GM21526 (cell line): ENCODE data around the gene TAS2R16.
"Not testable (repeated sequence)": the region's sequence is repeated elsewhere in the genome, so short reads cannot be mapped to it uniquely, and the experiment has no call there.

Experiments used
- ATAC-seq: cut with Tn5 transposase; IDR thresholded peaks from one replicate; pipeline ENCODE4 v1.9.1; 2021; ENCODE audit warnings: moderate library complexity; ENCODE audit not compliant: unreplicated experiment, low FRiP score

The TAS2R16 gene

DNA sequence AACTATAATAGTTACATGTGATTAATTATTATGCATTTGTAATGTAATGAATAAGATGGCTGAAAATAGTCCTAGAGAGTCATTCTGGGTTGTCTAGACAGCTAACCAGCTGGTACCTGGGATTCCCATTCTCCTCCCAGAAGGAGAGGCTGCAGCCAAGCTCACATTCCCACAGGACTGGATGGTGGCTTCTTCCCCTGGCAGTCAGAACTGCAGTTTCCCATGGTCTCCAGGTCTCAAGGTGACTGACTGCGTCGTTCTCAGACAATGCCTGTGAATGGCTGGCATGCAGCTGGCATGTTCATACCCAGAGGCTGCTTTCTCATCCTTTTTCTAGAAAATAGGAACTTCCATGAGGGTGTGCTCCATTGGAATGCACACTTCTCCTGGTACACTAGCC lies 21.3 kb downstream of the TAS2R16 start:
- ATAC-seq: no peak

- no peak for ATAC-seq
Measured at GRCh38 chr7:122972056-122972455, 23.4 kb downstream of the TAS2R16 start.

DNA sequence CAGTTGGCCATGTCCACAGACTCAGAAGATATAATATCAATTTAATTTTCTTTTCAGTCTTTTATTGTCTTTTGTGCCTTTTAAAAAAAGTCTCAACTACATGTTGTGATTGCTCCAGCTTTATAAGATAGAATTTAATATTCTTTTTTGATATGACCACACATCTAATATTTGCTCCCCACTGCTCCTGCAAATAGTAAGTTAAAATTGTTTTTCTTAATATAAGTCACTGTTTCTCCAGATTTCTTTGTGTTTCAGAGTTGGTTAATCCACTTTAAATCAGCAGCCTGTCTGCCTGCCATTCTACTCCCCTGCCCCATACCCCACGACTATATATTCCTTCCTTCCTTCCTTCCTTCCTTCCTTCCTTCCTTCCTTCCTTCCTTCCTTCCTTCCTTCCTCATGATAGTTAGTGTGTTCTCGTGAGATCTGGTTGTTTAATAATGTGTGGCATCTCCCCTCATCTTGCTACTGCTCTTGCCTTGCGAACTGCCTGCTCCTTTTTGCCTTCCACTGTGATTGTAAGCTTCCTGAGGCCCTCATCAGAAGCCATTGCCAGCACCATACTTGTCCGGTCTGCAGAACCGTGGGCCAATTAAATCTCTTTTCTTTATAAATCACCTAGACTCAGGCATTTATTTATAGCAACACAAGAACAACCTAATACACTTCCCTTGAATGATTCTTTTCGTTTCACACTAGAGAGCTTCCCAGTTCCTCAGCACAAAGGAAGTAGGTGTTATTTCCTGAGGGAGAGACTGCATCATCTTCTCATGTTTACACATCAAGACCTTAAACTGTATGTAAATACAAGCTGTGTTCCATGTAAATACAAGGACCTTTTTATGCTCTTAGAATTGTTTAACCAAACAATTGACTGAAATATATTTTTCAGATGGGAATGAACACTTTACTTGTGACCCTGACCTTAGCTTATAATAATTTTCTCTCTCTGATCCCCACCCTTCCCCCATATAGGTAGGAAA lies 24.5 kb downstream of the TAS2R16 start:
- no peak for ATAC-seq

- no peak for ATAC-seq
Measured at GRCh38 chr7:122968389-122968788, 27.1 kb downstream of the TAS2R16 start.

- ATAC-seq: no peak
Measured at GRCh38 chr7:122965306-122965705, 30.2 kb downstream of the TAS2R16 start.

DNA sequence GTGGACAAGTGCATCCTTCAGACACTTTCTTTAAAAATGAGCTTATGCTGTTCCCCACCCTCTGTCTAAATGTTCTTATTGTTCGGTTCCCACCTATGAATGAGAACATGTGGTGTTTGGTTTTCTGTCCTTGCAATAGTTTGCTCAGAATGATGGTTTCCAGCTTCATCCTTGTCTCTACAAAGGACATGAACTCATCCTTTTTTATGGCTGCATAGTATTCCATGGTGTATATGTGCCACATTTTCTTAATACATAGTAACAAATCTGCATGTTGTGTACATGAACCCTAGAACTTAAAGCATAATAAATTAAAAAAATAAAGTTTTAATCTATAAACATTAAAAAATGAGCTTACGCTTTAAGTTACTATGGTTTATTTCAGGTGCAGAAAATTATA lies 41.8 kb downstream of the TAS2R16 start:
- not testable (repeated sequence) for ATAC-seq

DNA sequence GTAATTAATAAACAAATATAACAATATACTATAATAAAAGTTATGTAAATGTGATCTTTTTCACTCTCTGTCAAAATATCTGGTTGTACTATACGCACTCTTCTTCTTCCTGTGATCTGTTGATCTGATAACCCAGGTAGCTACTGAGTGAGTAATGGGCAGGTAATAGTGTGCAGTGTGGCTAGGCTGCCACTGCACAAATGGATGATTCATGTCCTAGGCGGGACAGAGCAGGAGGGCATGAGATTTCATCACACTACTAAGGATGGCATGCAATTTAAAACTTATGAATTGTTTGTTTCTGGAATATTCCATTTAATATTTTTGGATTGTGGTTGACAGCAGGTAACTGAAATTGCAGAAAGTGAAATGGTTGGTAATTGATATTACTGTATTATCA lies 44.5 kb downstream of the TAS2R16 start:
- ATAC-seq: no peak

- no peak for ATAC-seq
Measured at GRCh38 chr7:122949186-122949585, 46.3 kb downstream of the TAS2R16 start.
